BJ (cell line): ENCODE measurements around the gene PROM2. TPM values are rescaled to one million over a fixed set of nuclear protein-coding genes. Genes with fewer than 3 reads are reported as not detected.

Experiments used
- CTCF ChIA-PET: fragments of 350-600 bp; formaldehyde crosslinking; extraction: SDS; loops from one replicate; lab custom pipeline; 2021; ENCODE audit warnings: antibody characterized with exemption, inconsistent platforms; lab: Yijun Ruan, JAX
- POLR2A ChIA-PET: fragments of 300-600 bp; sonication (Branson Sonifier 250); formaldehyde crosslinking; extraction: SDS; loops from one replicate; lab custom pipeline; 2021; ENCODE audit warnings: antibody characterized with exemption; lab: Charles Lee
- DNase-seq: peaks from one replicate; pipeline ENCODE4 v3.0.0-alpha.2; 2011; ENCODE audit warnings: low read depth
- H3K27me3 ChIP-seq: 2 replicates; pipeline ENCODE4 v1.6.0; 2011; ENCODE audit warnings: low read length; ENCODE audit not compliant: control insufficient read depth, insufficient read depth
- H3K36me3 ChIP-seq: 2 replicates; pipeline ENCODE4 v1.5.1; 2011; ENCODE audit warnings: low read length; ENCODE audit not compliant: control insufficient read depth, insufficient read depth
- H3K4me3 ChIP-seq: 2 replicates; pipeline ENCODE4 v1.5.1; 2011; ENCODE audit warnings: low read depth, mild to moderate bottlenecking, control low read depth, low read length
- polyA plus RNA-seq: library from polyadenylated mRNA; depleted of rRNA; stranded (reverse); fragments of >200 nt; gene quantifications from 2 replicates; pipeline ENCODE4 v1.2.3, GENCODE V29; 2011
- TF ChIP-seq, protein P1 (sequence below): IDR thresholded peaks from 2 replicates; pipeline ENCODE4 v1.5.1; 2011; ENCODE audit warnings: low read depth, mild to moderate bottlenecking, control low read depth, inconsistent platforms, low read length, moderate library complexity; ENCODE audit not compliant: insufficient read depth

Gene PROM2
- polyA plus RNA-seq, 1 experiment: 0.50 TPM

DNA sequence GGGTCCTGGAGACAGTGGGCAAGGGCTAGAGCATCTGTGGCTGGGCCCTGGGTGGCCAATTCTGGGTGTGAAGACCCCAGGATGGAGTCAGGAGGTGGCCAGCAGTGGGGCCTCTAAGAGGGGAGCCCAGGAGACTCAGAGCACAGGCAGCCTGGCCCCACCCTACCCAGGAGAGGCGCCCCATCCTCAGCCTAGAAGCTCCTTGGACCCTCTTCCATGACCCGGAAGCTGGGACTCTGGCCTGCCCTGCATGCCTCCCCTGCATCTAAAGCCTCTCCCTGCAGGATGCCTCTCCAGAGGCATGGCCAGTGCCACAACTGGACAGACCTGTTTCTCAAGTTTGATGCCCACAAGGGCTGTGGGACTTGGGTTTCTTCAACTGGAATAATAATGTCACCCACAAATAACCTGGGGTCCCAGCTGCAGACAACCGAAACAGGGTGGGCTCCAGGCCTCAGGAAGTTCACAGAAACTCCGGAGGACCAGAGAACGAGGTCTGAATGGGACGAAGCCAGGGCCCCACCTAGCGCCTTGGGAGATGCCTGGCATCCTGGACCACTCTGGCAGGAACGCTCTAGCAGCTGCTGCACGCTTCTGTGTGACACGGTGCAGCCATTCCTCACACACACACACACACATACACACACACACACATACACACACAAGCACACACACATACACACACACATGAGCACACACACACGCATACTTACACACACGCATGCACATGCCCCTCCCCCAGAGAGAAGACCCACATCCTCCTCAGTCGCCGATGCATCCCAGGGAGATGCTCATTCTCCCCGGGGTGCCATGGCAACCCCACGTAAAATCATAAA, 39.3 kb downstream of the PROM2 start:
- TF ChIP-seq, protein P1, sequence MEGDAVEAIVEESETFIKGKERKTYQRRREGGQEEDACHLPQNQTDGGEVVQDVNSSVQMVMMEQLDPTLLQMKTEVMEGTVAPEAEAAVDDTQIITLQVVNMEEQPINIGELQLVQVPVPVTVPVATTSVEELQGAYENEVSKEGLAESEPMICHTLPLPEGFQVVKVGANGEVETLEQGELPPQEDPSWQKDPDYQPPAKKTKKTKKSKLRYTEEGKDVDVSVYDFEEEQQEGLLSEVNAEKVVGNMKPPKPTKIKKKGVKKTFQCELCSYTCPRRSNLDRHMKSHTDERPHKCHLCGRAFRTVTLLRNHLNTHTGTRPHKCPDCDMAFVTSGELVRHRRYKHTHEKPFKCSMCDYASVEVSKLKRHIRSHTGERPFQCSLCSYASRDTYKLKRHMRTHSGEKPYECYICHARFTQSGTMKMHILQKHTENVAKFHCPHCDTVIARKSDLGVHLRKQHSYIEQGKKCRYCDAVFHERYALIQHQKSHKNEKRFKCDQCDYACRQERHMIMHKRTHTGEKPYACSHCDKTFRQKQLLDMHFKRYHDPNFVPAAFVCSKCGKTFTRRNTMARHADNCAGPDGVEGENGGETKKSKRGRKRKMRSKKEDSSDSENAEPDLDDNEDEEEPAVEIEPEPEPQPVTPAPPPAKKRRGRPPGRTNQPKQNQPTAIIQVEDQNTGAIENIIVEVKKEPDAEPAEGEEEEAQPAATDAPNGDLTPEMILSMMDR: no peak
- CTCF ChIA-PET: interaction anchor here (0.6 to 7.1 kb wide), 4 partner anchors 9 to 417 kb away, joined by 3 to 108 read pairs (median 3); no protein-coding TSS in a partner anchor
- no peaks in the 10 kb centered on the region for H3K36me3 ChIP-seq
- POLR2A ChIA-PET: no interaction called here
- H3K27me3 ChIP-seq: no peaks in the 10 kb centered on the region; the same call in 1 of the 2 replicates
- no peak overlapping the region for H3K4me3 ChIP-seq
- no peak for DNase-seq

DNA sequence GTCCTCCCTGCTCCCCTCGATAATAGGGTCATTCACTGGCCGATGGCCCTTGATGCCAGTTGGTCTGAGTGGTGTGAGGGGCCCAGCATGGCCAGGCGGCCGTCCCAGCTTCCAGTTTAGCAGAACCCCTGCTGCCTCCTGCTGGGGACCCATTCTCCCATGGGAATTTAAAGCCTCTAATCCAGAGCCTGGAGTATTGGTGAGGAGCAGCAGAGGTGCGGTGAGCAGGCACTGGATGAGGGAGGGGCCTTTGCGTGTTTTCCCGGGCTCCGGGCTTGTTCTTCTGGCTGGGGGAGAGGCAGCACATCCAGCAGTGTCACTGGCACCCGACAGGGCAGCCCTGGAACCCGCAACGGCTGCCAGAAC, 40.3 kb downstream of the PROM2 start:
- Histone ChIP-seq H3K4me3 (no peak overlapping the region), H3K27me3 (no peaks in the 10 kb centered on the region; the same call in 1 of the 2 replicates), H3K36me3 (no peaks in the 10 kb centered on the region)
- no peak for DNase-seq
- ChIA-PET CTCF (interaction anchor here (0.6 to 7.1 kb wide), 11 partner anchors 14 to 416 kb away, joined by 3 to 108 read pairs (median 3); no protein-coding TSS in a partner anchor), POLR2A (no interaction called here)
- TF ChIP-seq, protein P1: no peak

- POLR2A ChIA-PET: interaction anchor here (0.6 kb wide), 1 partner anchor 1576 kb away, joined by 8 read pairs; no protein-coding TSS in a partner anchor
- TF ChIP-seq, protein P1: peak; percentile 76
- no peak for DNase-seq
- Histone ChIP-seq H3K36me3 (no peaks in the 10 kb centered on the region), H3K4me3 (no peak overlapping the region), H3K27me3 (no peaks in the 10 kb centered on the region; the same call in 1 of the 2 replicates)
- CTCF ChIA-PET: interaction anchor here (0.6 to 7.1 kb wide), 13 partner anchors 14 to 130 kb away, joined by 3 to 108 read pairs (median 4); no protein-coding TSS in a partner anchor
Measured at GRCh38 chr2:95314964-95315611, 40.8 kb downstream of the PROM2 start.

- no peaks in the 10 kb centered on the region for H3K36me3 ChIP-seq
- DNase-seq: peak; percentile 62
- no peaks in the 10 kb centered on the region for H3K27me3 ChIP-seq
- CTCF ChIA-PET: interaction anchor here (0.9 to 7.1 kb wide), 8 partner anchors 13 to 92 kb away, joined by 3 to 108 read pairs (median 8); no protein-coding TSS in a partner anchor
- H3K4me3 ChIP-seq: no peak overlapping the region
- TF ChIP-seq, protein P1: no peak
- POLR2A ChIA-PET: no interaction called here
Measured at GRCh38 chr2:95315801-95316411, 41.7 kb downstream of the PROM2 start.
